Keratinocyte (primary cell): ENCODE results near the gene PRKRA.

Source experiments
- EZH2 ChIP-seq: IDR thresholded peaks from one replicate; pipeline ENCODE4 v1.6.1; 2012; ENCODE audit warnings: inconsistent platforms, mild to moderate bottlenecking, low read length, moderate library complexity
- TF ChIP-seq, protein P1 (sequence below), 3 experiments: IDR thresholded peaks in 1 of 3; conservative IDR thresholded peaks in 1 of 3; optimal IDR thresholded peaks in 1 of 3; 2 replicates in 2 of 3; 3 replicates in 1 of 3; pipeline versions ENCODE3 to v1.5.1; 2011; ENCODE audit warnings: low read length in 3 of 3, mild to moderate bottlenecking in 3 of 3, moderate library complexity in 2 of 3, control low read depth in 1 of 3, inconsistent platforms in 1 of 3; ENCODE audit not compliant: insufficient read depth in 2 of 3; ENCODE audit errors: extremely low read depth in 1 of 3

DNA sequence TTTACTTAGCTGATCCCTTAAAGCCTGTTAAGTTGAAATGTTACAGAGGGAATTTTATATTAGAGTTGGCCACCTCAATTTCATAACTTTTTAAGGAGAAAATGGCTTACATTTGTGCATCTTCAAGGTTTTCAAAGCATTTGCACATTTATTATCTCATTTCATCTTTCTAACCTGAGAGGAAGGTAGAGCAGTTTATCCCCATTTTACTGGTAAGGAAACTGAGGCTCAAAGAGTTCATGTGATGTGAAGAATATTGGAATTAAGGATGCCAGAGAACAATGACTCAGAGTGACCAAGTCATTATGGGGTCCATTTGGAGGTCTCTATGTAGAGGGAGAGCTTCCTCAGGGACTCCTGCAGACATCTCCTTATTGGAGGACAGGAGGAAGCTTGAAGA is 35.0 kb downstream of the PRKRA start:
- no peak for TF ChIP-seq EZH2
- TF ChIP-seq, protein P1, sequence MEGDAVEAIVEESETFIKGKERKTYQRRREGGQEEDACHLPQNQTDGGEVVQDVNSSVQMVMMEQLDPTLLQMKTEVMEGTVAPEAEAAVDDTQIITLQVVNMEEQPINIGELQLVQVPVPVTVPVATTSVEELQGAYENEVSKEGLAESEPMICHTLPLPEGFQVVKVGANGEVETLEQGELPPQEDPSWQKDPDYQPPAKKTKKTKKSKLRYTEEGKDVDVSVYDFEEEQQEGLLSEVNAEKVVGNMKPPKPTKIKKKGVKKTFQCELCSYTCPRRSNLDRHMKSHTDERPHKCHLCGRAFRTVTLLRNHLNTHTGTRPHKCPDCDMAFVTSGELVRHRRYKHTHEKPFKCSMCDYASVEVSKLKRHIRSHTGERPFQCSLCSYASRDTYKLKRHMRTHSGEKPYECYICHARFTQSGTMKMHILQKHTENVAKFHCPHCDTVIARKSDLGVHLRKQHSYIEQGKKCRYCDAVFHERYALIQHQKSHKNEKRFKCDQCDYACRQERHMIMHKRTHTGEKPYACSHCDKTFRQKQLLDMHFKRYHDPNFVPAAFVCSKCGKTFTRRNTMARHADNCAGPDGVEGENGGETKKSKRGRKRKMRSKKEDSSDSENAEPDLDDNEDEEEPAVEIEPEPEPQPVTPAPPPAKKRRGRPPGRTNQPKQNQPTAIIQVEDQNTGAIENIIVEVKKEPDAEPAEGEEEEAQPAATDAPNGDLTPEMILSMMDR (optimal IDR thresholded peaks at IDR 0.05 in 1 of 3, IDR thresholded peaks at IDR 0.05 in 1 of 3, conservative IDR thresholded peaks at IDR 0.05 in 1 of 3; ENCODE audit: extremely low read depth in 1 of 3, insufficient read depth in 2 of 3, low read length in 3 of 3), result no peak
